Measurements from ENCODE around the gene PTCD2.
"Not testable (repeated sequence)": the region's sequence is repeated elsewhere in the genome, so short reads cannot be mapped to it uniquely, and the experiment has no call there.

Gene PTCD2

DNA sequence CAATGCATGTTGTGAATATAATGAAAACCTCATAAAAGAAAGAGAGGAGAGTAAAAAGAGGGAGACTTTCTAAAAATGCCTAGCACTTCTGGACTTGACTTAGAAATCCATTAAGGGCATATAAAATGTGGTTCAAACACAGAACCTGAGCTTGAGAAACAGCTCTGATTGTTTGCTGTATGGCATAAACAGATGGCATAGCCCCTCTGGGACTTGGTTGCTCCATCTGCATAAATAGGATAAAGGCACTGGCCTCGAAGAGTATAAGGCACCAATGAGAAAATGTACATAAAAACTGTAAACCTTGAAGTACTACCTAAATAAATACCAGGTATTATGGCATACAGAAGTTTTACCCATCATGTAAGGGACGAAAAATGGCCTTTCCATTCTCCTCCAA, 23.9 kb upstream of the PTCD2 start:
- no peak for DNase-seq (ENCODE audit: low read depth in 3 of 3)

DNA sequence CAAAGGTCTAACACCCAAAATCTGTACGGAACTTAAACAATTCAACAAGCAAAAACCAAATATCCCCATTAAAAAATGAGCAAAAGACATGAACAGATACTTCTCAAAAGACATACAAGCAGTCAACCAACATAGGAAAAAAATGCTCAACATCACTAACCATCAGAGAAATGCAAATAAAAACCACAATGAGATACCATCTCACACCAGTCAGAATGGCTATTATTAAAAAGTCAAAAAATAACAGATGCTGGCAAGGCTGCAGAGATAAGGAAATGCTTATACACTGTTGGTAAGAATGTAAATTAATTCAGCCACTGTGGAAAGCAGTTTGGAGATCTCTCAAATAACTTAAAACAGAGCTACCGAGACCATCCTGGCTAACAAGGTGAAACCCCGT, 22.0 kb upstream of the PTCD2 start:
- not testable (repeated sequence) for DNase-seq (ENCODE audit: low read depth in 3 of 3)

DNA sequence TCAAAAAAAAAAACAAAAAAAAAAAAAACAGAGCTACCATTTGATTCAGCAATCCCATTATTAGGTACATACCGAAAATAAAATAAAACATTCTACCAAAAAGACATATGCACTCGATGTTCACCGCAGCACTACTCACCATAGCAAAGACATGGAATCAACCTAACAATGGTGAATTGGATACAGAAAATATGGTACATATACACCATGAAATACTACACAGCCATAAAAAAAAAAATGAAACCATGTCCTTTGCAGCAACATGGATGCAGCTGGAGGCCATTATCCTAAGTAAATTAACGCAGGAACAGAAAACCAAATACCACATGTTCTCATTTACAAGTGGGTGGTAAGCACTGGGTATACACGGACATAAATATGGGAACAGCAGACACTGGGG, 21.5 kb upstream of the PTCD2 start:
- no peak for DNase-seq (ENCODE audit: low read depth in 3 of 3)

DNA sequence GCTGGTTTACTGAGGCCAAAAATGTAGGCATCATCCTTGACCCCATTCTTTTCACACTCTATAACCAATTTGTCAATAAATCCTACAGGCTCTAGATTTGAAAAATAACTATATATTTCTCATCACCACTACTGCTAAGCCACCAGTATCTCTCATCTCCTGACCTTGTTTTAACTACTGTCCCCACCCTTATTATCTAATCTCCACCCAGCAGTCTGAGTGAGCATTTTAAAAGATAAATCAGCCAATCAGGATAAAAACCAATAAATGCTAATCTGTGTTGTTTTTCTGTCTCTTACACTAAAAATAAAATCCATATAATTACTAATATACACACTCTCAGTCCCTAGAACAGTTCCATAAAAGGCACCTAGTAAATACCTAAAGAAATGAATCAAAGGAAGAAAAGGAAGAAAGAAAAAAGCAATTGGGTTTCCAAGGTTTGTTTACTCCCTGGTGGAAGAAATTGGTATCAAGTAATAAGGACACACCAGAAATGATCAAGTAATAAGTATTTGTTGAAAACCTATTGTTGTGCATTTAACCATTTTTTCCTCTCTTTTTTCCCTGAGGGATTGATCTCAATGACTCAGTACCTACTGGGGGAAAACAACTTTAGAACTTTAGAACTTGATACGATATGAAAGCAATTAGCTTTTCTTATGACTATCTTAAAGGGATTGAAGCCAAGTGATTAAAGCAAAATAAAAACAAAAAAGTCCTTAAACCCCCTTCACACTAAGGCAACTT, 19.4 kb upstream of the PTCD2 start:
- DNase-seq (ENCODE audit: low read depth in 3 of 3), result no peak

DNA sequence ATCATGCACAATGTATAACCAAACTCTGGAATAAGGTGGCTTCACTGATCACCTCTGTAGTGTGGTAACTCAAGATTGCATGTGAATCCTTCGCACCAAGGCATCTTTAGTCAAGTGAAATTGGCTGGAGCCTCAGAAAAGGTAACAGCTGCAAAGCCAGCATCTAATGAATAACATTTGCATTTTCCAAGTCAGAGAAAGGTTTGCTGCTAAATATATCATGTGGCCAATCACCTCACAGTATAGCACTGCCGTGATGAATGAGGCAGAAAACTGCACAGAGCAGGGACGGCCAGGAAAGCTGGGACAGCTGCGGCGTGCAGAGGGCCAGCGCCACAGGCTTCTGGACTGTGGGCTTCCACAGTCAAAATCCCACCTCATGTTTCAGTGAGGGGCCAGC, 18.6 kb upstream of the PTCD2 start:
- DNase-seq (ENCODE audit: low read depth in 3 of 3), result no peak

DNA sequence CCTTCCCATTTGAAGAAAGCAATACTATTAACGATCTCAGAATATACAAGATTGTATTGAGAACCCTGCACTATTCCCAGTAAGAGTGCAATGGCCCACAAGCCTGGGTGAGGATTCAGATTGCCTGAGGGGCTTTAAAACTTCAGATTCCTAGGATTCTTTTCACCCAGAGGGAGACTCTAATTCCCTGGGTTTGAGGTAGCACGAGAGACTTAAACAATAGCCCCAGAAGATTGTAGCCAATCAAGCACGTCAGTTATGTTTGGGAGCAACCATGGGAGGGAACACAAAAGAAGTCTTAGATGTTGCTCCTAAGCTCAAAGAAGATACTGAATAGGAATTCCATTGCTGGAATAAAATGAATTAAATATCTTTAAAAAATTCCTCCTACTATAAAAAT, 18.0 kb upstream of the PTCD2 start:
- DNase-seq (ENCODE audit: low read depth in 3 of 3), result no peak

DNA sequence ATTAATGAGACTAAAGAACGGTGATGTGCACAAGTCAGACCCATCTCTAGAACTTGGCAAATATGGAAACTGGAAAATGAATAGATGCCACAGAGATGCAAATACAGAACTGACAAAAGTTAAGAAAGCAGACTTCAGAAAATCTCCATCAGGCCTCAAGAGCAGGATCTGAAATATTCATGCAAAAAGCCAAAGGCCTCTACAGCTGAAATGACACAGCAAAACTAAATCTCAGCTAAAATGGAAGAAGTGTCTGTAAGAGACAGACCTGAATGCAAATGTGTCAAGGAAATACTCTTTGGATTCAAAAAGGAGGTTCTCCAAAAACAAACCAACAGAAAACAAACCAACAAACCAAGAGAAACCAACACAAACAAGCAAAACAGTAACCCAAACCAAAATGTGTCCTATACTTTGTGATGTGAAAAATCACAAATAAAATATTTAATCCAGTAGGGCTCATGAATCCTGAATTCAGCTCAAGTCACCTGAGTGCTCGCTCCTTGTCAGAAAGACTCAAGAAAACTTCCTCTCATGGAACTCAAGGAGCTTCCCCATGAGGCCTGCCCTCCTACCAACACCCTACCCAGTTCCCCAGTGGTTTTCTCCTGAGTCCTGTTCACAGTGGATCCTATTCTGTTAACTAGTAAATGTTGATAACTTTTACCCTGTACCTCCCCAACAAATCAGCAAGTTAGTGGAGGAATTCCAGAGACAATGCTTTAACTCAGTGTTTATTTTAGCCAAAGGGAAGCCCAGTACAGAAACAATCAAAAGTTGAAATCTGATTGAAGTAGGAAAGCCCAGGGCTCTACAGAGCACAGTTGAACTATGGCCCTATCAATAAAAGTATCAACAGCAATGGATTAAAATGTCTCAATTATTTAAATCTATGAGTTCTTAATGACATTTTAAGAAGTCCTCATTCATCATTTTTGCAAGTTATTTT, 14.7 kb upstream of the PTCD2 start:
- DNase-seq (ENCODE audit: low read depth in 3 of 3), result no peak

DNA sequence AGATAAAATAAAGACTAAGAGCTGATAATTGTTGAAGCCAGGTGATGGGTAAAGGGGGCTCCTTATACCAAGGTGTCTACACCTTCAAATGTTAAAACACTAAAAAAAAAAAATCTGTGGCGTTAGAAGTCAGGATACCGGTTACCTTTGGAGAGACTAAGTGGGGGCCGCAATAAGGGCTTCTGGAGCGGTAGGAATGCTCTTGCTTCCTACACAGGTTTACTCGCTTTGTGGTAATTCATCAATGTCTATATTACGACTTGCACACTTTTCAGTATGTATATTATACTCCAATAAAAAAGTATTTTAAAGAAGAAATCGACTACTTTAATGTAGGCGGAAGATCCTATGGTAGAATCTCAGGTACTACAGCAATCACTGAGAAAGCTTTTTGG, 12.6 kb upstream of the PTCD2 start:
- DNase-seq (ENCODE audit: low read depth in 3 of 3), result no peak

DNA sequence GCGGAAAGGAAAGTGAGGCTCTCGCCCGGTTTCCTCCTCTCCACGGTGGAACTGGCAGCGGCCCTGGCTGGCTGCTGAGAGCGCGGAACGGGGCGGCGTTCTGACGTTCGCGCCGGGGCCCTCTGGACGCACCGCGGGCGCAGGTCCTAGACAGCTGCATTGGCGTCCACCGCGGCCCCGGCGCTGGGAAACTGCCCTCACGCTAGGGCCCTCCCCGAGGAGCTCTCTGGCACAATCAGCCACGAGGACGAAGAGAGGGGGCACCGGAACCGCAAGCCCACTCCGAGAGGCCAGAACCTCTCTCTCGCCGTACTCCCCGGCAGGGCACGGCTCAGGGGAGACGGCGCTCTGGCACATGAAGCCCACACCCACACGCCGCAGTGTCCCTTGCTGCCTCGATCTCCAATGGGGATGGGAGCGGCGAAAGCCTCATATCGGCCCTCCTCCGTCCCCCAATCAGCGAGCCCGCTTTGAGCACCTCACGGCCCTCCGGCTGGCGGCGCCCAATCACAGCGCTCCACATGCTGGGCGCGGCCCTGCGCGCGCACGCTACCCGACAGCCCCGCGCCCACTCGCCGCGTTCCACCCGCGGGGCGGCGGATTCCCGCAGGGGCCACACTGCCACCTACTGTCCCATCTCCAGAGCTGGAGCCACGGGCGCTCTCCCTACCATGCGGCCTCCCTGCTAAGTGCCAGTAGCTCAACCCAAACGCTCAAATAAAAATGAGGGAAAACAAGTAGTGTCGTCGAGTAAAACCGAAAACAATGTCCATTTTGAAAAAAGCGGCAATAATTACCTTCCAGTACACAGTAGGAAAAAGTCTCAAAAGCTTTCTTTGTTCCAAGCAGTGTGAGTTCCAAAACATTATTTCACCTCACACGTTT, 12.0 kb upstream of the PTCD2 start:
- peak; percentile 92 to 94 (median 94) for DNase-seq (ENCODE audit: low read depth in 3 of 3)

DNA sequence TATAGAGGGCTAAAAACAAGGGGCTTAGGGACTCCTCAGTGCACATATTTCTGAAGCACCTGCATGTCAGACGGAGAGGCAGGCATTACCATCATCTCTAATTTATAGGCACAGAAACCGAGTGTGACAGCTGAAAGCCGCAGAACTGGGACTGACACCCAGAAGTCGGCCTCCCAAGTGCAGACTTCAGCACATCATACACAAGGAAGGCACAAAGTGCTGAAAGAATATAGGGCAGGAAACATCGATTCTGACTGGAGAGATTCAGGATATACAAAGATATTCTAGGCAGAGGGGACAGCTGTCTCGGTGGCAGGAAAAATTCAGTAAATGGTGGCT, 11.4 kb upstream of the PTCD2 start:
- no peak for DNase-seq (ENCODE audit: low read depth in 3 of 3)

DNA sequence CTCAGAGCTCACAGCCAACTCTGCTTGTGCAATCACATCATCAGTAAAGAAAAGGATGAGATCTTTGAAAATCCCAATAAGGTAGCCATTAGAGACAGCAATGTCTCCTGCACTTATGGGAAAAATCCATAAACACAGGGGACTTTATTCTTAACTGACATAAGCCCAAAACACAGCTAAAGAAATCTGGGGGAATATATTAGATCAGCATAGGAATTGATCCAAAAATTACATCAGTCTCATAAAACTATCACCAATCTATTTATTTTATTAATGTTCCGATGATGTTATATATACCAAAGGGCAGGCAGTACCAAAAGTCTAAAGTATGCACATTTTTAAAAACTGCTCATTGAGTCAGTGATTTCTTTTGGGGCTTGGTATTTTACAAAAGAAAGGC, 7.0 kb upstream of the PTCD2 start:
- no peak for DNase-seq (ENCODE audit: low read depth in 3 of 3)

DNA sequence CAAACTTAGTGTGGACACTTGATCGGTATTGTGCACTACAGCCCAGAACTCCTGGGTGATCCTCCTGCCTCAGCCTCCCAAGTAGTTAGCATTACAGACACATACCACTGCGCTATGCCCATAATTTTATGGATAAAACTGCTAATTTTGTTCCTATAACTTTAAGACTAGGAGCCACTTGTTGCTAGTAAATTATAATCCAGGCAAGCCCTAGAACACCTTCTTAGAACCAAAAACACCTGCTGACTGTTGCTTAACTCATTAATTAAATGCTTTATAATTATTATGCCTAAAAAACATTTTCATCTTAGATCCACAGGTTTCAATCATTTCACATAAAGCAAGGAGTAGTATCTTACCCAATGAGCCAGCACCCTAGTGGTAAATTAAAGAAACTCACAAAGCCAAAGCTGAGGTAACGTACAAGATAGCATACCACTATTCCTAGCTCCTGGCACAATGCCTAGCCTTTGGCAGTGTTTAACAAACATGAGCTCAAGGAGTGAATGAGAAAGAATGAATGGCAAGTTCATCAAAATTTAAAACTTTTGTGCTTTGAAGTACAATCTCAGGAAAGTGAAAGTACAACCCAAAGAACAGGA, 5.5 kb upstream of the PTCD2 start:
- DNase-seq (ENCODE audit: low read depth in 3 of 3), result no peak

DNA sequence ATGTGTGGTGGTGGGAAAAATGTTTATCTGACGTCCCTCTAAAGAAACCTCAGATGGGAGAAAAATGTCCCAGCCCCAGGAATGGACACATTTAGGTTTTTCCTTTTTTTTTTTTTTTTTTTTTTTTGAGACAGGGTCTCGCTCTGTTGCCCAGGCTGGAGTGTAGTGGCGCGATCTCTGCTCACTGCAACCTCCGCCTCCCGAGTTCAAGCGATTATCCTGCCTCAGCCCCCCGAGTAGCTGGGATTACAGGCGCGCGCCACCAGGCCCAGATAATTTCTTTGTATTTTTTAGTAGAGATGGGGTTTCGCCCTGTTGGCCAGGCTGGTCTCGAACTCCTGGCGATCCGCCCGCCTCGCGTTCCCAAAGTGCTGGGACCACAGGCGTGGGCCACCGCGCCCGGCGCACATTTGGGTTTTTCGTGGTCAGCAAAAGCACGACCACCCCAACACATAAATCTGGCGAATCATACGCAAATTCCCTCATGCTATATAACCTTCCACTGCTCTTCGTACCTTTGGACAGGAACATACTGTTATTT, 668 bp upstream of the PTCD2 start:
- peak in 1 of 3 experiments; percentile 29 for DNase-seq (ENCODE audit: low read depth in 3 of 3)

DNA sequence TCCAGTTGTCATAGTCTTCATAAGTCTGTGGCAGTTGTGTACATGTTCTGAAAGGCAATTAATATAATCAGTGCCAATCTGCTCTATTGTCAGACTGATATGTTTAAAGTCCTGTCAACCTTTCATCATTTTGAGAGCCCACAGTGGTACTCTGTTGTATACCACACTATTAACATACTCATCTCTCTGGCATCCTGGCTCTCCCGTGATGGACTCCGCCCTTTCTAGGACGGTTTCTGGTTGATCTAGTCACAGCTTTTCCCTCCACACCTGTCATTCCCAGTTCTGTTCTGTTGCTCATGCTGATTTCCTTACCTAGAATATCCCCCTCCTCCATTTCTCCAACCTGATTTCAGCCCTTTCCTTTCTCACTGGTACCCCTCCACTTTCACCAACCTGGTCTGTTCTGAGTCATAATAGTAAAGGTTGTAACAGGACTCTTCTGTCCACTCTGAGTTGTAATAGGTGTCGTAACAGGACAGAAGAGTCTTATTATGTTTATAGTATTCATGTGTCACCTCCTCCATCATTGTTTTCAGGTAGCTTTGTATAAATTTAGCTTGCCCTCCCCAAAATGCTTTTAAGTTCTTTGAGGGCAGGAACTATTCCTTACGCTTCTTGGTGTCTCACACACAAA, 4.1 kb downstream of the PTCD2 start:
- DNase-seq (ENCODE audit: low read depth in 3 of 3), result no peak

DNA sequence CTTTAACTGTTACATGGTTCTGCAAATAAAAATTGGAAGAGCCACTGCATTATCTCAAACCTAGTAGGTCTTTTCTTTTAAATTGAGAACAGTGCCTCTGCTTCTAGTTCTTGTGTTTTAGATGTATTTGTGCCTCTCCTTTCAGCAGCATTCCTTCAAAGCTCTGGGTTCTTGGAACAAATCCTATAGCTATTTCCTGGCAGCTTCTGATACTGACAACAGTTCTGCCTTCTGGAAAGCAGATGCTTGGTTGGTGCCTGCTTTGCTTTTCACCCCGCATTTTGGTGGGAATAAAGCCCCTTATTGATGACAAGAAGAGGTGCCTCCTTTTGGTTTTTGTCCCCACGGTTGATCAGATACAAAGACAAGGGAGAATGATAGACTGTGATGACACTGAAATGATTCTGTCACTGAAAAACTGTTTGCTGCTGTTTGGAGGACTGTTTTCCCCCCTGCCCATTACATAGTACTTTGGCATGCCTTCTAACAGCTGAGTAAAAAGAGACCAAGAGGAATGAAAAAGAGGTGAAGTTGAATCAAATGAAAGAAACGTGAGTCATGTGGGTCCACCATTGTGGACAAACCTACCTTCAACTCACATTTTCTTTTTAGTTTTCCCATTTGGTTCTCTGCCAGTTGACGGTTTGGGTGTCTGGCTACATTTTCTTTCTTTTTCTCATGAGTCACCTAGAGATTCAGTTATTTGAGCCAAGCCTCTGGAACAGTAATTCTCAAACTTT, 5.6 kb downstream of the PTCD2 start:
- no peak for DNase-seq (ENCODE audit: low read depth in 3 of 3)

DNA sequence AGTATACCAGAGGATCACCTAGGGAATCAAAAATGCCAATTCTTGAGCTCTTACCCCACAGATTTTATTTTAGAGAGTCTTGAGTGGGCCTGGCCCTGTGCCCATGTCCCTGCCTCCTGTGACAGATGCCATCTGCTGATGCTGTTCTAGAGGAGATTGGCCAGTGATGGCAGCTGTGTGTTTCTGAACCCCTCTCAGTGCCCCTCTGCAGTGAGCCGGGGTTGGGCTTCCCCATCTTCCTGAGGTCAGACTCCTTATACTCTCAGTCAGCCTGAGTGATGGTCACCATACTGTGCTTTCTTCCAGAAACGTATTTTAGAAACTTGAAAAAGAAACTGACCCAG, 6.1 kb downstream of the PTCD2 start:
- no peak for DNase-seq (ENCODE audit: low read depth in 3 of 3)

DNA sequence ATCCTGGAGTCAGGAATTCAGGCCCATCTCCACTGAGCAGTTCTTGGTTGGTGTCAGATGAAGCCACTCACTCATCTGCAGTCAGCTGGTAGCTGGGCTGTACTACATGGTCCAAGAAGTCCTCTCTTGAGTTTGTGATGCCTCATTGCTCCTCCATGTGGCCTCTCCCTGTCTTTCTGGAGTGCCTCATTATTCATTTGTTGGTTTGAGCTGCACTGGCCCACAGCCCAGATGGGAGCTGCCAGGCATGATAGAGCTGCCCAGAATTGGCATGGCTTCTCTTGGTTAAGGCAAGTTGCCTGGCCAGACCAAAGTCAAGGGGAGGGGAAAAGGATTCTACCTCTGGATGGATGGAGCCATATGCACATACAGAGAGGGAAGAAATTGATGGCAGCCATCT, 8.0 kb downstream of the PTCD2 start:
- DNase-seq (ENCODE audit: low read depth in 3 of 3), result no peak

DNA sequence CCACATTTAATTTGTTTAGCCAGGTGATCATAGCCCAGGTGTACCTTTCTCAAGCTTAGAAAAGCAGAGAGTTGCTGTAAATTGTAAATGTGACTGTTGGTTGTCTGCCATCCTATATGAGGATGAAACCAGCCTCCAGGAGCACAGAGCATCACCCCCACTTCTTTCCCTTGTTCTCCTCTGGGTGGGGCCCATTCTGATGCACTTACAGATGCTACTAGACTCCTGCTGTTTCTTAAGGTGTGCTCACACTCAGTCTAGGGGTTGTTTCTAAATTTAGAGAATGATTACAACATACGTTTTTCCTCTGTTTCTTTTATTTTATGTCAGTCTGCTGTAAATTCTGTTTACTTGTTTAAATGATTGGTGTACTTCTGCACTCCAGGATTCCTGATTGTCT, 10.5 kb downstream of the PTCD2 start:
- no peak for DNase-seq (ENCODE audit: low read depth in 3 of 3)

DNA sequence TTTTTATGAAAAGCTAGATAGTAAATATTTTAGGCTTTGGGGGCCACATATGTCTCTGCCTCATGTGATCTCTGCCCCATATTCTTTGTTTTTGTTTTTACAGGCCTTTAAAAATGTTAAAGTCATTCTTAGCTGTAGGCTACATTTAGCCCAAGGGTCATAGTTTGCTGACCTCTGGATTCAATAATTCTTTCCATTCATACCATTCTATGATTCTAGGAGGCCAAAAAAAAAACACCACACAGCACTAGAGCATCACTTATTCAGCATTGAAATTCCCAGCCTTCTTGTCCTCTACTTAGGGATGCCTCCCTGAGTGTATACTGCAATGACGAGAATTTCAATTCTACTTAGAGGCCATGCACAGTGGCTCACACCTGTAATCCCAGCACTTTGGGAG, 17.0 kb downstream of the PTCD2 start:
- no peak for DNase-seq (ENCODE audit: low read depth in 3 of 3)

DNA sequence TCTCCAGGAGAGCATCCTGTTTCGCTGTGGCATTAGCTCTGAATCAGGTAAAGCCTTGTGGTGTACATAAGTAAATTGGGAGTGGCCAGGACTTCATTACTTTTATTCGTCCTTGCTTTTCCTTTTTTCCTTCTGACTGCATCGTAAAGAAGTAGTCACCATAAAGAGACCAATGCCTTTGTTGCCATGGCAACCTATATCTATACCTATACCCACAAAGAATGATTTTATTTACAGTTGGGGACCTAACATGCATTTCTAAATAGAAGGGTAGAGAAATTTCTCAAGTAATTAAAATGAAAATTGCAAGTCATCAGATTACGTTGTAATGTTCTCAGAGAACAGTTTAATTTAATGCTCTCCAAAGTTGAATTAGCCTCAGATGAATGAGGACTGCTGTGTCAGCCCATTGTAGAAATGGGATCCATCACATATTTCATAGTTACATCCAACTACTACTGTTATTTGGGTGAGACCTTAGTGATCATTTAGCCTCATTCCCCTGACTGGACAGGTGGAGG, 18.6 kb downstream of the PTCD2 start:
- no peak for DNase-seq (ENCODE audit: low read depth in 3 of 3)
